COLO668 (cell line): ENCODE data around the gene CTH.
"Not testable (repeated sequence)": the region's sequence is repeated elsewhere in the genome, so short reads cannot be mapped to it uniquely, and the experiment has no call there.

Source experiments
- DNase-seq: peaks from one replicate; lab custom pipeline; 2025; ENCODE audit not compliant: unreplicated experiment; lab: John Stamatoyannopoulos, UW

Gene CTH

DNA sequence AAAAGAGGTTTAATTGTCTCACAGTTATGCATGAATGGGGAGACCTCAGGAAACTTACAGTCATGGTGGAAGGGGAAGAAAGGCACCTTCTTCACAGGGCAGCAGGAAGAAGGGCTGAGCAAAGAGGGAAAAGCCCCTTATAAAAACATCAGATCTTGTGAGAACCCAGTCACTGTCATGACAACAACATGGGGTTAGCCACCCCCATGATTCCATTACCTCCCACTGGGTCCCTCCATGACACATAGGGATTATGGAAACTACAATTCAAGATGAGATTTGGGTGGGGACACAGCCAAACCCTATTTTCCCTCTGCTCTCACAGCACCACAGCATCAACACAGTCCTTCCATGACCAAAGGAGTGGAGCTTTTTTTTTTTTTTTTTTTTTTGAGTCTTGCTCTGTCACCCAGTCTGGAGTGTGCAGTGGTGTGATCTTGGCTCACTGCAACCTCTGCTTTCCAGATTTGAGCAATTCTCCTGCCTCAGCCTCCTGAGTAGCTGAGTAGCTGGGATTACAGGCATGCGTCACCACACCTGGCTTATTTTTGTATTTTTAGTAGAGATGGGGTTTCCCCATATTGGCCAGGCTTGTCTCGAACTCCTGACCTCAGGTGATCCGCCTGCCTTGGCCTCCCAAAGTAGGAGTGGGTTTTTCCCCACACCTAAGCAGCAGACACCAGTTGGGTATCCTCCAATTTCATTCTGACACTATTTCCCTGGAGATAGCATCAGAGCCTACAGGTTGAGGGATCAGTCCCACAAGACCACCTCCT is 41.3 kb downstream of the CTH start:
- DNase-seq, result not testable (repeated sequence)

DNA sequence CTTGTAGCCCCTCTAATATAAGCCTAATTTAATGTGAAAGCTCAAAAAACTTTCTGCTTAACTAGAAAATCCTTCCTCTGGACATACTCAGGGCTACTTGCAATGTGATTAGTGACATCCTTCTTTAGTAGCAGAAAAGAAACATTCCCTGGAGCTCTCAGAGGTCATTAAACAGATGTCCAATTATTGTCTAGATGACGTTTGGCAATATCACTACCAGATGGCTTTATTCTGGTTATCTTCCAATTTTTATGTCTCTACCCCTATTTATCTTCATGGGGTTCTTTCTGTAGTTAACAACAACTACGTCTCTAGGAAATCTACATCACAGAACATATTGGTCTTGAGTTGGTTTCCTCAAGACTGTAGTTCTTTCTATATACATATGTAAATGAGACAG is 44.2 kb downstream of the CTH start:
- DNase-seq, result no peak

DNA sequence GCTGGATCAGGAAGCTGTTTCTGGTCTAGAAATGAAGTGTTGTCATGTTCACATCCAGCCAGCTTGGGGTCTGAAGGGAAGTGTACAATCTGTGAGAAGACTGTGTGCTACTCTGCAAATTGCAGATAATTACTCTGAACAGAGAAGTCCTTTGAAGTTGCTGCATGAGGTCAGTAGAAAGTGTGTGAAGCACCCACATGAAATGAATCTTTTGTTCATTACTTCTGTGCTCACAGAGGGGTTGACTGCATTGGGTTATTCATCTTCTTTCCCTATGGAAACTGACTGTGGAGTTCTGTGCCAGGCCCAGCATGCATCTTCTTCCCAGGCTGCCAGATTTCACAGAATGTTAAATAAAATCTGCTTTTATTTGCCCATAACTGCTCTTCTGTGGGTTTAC is 47.1 kb downstream of the CTH start:
- DNase-seq, result no peak

DNA sequence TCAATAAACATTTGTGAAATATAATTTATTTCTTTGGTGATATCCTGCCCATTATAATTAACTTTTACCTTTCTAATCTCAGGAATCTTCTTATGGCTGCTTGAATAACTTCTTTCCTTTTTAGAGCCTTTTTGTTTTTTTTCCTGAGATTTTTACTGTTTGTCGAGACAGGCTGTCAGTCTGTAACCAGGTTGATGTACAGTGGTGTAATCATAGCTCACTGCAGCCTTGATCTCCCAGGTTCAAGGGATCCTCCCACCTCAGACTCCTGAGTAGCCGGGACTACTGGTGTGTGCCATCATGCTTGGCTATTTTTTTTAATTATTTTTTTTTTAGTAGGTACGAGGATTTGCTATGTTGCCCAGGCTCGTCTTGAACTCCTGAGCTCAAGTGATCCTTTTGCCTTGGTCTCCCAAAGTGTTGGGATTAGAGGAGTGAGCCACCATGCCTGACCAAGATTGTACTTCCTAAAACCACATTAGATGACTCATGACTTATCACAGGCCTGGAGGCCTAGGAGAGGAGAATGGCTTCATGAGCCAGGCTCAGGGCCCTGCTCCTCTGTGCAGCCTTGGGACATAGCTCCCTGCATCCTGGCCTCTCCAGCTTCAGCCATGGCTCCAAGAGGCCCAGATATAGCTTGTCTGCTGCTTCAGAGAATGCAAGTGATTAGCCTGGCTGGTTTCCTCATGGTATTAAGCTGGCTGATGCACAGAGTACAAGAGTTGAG is 48.6 kb downstream of the CTH start:
- no peak for DNase-seq

DNA sequence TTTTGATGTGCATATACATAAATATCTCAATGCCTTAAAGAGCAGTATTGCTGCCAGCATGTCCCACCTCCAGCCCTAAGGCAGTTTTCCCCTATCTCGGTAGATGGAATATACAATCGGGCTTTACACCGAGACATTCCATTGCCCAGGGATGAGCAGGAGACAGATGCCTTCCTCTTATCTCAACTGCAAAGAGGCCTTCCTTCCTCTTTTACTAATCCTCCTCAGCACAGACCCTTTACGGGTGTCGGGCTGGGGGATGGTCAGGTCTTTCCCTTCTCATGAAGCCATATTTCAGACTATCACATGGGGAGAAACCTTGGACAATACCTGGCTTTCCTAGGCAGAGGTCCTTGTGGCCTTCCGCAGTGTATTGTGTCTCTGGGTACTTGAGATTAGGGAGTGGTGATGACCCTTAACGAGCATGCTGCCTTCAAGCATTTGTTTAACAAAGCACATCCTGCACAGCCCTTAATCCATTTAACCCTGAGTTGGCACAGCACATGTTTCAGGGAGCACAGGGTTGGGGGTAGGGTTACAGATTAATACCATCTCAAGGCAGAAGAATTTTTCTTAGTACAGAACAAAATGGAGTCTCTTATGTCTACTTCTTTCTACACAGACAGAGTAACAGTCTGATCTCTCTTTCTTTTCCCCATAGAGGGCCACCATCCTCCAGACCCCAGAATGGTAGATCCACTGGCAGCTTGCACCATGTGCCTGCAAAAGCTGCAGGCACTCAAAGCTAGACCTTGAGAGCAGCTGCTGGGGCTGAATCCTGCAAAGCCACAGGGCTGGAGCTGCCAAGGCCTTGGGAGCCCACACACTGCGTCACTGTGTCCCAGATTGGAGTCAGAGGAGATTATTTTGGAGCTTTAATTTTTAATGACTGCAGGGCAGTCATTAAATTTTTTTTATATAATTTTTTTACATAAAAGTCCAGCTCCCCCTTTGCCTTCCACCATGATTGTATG is 50.0 kb downstream of the CTH start:
- DNase-seq, result not testable (repeated sequence)

DNA sequence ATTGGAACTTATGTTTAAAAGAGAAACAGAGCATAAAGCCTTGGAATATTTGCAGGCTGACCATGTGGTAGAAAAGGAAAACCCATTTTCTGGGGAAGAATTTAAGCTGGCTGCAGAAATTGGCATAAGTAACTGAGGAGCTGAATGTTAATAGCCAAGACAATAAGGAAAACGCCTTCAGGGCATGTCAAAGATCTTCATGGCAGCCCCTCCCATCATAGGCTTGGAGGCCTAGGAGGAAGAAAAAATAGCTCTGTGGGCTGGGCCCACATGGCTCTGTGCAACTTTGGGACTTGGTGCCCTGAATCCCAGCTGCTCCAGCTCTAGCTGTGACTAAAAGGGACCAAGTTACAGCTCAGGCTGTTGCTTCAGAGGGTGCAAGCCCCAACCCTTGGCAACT is 51.5 kb downstream of the CTH start:
- no peak for DNase-seq

DNA sequence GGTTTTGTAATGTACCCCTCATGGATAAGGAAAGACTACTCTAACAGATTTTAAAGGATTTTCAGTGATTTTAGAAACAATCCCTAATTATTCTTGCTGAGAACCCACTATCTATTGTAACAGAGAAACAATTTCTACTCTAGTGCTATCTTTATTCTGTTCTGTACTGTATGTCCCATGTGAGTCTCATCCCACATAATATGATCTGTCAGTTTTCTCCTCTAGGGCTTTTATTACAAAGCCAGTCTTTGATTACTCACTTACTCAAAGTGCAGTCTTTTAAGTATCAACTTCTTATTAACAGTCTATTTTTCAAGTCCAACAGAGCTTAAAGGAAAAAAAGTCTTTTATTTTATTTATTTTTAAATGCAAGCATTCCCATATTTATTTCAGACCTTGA is 54.8 kb downstream of the CTH start:
- DNase-seq, result no peak

DNA sequence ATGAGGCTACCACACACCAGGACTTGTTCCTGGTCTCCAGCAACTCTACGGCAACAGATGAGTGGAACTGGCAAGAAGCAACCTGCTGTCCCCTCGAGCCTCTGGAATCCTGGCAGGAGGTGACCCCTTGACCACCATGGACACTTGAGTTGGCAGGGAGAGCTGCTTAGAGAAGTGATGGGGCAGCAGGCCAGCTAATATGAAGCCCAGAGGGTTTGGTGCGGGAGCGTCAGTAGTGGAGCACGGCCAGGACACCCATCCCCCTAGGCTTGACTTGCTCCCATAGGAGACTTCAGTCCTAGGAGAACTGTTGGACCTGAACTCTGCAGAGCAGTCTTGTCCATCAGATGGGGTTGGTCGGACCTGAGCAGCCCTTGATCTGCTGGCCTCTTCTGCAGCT is 56.5 kb downstream of the CTH start:
- DNase-seq, result no peak

DNA sequence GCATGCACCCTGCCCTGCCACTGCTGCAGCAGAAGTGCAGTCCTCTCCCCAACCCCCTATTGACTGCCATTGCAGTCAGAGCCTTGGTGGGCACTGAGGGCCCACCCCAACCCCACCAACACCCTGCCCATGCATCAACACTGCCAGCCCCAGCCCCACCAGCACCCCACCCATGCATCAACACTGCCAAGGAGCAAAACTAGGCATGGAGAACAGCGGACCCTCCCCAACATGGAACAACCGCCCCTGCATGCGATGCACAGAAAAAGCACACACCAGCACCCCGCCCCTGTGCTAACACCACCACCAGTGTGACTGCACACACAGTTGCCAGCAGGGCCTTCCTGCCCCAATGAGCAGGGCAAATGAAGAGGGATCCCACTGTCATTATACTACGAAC is 57.1 kb downstream of the CTH start:
- no peak for DNase-seq

DNA sequence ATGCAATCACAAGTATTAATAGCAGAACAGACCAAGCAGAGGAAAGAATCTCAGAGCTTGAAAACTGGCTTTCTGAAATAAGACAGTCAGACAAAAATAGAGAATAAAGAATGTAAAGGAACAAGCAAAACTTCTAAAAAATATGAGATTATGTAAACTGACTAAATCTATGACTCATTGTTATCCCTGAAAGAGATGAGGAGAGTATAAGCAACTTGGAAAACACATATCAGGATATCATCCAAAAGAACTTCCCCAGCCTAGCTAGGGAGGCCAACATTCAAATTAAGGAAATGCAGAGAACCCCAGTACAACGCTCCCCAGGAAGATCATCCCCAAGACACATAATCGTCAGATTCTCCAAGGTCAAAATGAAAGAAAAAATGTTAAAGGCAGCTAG is 58.1 kb downstream of the CTH start:
- not testable (repeated sequence) for DNase-seq

DNA sequence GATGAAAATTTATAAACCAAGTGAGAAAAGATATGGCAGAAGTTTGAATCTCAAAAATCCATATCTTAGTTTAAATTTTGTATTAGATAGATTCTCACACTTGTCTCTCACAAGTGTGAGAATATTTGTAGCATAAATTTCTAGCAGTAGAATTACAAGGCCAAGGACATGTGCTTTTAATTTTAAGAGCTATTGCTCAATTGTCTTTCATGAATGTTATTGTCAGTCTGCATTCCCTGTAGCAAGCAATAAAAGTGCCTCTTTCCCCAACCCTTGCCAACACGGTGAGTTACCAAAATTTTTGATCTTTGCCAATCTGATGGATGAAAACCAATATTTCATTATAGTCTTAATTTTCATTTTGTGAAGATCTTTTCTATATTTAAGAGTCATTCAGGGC is 64.0 kb downstream of the CTH start:
- DNase-seq, result no peak

DNA sequence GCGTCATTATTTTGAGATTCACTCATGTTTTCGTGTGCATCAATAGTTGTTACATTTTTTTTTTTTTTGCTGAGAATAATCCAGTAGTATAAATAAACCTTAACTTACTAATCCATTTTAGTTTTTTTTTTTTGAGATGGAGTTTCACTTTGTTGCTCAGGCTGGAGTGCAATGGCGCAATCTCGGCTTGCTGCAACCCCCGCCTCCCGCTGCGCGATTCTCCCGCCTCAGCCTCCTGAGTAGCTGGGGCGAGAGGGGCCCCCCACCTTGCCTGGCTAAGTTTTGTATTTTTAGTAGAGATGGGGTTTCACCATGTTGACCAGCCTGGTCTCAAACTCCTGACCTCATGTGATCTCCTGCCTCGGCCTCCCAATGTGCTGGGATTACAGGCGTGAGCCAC is 66.0 kb downstream of the CTH start:
- DNase-seq, result no peak

DNA sequence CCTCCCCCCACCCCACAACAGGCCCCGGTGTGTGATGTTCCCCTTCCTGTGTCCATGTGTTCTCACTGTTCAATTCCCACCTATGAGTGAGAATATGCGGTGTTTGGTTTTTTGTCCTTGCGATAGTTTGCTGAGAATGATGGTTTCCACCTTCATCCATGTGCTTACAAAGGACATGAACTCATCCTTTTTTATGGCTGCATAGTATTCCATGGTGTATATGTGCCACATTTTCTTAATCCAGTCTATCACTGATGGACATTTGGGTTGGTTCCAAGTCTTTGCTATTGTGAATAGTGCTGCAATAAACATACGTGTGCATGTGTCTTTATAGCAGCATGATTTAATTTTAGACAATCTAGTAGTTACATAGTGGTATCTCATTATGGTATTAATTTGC is 66.8 kb downstream of the CTH start:
- not testable (repeated sequence) for DNase-seq

DNA sequence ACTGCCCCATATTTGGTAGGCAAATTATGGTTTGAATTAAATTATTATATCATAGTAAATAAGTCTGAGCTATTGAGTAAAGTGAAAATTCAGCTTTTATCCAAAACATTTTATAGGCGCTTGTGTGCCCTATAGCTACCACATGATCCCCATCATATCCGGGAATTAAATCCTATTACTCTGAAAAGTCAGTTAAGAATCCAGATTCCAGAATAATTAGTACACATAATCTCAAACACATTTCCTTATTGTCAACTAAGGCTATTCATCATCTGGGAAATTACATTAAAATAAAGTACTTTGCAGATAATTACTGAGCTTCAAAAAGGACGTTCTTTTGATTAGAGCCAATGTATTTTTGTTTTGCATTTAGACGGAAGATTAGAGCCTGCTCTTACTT is 72.3 kb downstream of the CTH start:
- no peak for DNase-seq

DNA sequence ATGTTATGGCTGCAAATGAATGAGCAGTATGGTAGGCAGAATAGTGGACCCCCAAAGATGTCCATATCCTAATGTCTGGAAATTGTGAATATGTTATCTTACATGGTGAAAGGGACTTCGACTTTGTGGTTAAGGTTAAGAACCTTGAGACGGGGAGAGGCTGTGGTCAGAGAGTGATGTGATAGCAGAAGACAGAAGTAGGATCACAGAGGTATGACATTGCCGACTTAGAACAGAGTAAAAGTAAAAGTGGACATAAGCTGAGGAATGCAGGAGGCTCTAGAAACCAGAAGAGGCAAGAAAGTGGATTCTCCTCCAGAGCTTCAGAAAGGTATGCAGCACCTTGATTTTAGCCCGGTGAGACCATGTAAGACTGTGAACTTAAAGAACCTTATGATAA is 74.6 kb downstream of the CTH start:
- no peak for DNase-seq

DNA sequence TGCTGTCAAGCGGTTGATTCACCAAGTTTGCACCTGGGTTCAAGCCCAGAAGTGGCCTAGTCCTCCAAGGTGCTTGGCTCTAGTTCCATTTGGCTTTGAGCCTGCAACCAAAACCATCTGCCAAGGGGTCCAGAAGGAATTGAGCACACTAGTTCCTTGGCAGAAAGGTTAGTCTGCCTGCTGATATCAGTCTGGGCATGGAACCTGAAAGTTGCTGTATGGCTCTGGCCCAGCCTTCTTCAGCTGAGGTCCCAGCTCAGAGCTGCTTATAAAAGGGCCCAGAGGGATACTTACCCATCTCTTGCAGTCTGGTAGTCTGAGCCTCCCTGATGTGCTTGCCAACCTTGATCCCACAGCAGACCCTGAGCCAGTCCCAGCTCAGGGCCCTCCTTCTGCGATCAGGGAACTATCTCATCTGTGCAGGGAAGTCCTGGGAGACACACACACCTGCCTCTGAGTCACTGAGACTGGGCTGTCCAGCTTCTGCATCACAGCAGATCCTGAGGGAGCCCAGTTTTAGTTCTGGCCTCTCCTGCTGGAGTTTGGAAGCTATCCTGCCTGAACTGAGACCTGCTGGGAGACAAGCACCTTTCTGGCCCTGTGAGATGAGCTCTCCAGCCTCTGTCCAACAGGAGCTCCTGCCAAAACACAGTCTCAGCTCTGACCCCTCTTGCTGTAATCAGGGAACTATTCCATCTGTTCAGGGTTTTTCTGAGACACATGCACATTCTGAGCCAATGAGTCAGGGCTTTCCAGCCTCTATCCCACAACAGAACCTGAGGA is 75.8 kb downstream of the CTH start:
- DNase-seq, result no peak

DNA sequence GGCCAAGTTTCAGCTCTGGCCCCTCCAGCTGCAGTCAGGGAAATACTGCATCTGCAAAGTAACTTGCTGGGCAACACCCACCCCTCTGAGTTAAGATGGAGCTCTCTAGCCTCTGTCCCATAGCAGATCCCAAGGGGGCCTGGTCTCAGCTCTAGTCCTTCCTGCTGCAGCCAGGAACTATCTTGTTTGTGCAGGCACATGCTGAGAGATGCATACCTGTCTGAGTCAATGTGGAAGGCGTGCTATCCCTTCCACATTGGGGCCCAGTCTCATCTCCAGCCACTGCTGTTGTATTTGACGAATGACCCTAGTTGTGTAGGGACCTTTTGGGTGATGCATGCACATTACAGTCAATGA is 76.4 kb downstream of the CTH start:
- no peak for DNase-seq

DNA sequence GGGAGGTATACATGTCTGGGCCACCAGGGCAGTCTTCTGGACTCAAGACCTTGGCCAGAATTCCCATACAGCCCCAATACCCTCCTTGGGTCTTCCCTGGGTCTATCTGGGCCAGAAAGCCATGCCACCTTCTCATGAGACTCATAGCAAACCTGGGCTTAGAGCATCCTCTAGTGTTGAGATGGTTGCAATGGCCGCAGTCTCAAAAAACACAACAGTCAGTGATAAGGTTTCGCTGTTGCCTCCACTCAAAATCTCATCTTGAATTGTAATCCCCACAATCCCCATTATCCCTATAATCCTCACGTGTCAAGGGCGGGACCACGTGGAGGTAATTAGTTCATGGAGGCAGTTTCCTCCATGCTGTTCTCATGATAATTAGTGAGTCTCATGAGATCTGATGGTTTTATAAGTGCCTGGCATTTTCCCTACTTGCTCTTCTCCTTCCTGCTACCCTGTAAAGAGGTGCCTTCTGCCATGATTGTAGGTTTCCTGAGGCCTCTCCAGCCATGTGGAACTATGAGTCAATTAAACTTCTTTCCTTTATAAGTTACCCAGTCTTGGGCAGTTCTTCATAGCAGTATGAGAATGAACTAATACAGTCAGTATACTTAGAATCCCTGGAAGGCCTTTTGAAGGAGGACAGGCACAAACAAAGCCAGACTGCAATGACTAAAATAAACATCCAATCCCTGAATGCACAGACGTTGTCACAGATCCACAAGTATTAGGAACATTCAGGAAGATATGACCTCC is 77.0 kb downstream of the CTH start:
- DNase-seq, result no peak
